HL-60 (cell line): ENCODE measurements around the gene CAMTA1.

Source experiments
- GABPA ChIP-seq: IDR thresholded peaks from 2 replicates; pipeline ENCODE4 v1.6.1; 2012; ENCODE audit warnings: low read depth
- SPI1 ChIP-seq: IDR thresholded peaks from 2 replicates; pipeline ENCODE4 v1.6.1; 2012; ENCODE audit warnings: low read depth, mild to moderate bottlenecking, borderline replicate concordance
- TF ChIP-seq, protein P1 (sequence below): IDR thresholded peaks from one replicate; pipeline ENCODE4 v1.5.1; 2011; ENCODE audit warnings: low read length, control low read depth, inconsistent platforms; ENCODE audit not compliant: insufficient read depth

GRCh38 chr1:6868660-6869380, 83.6 kb downstream of the CAMTA1 start:
- TF ChIP-seq, protein P1, sequence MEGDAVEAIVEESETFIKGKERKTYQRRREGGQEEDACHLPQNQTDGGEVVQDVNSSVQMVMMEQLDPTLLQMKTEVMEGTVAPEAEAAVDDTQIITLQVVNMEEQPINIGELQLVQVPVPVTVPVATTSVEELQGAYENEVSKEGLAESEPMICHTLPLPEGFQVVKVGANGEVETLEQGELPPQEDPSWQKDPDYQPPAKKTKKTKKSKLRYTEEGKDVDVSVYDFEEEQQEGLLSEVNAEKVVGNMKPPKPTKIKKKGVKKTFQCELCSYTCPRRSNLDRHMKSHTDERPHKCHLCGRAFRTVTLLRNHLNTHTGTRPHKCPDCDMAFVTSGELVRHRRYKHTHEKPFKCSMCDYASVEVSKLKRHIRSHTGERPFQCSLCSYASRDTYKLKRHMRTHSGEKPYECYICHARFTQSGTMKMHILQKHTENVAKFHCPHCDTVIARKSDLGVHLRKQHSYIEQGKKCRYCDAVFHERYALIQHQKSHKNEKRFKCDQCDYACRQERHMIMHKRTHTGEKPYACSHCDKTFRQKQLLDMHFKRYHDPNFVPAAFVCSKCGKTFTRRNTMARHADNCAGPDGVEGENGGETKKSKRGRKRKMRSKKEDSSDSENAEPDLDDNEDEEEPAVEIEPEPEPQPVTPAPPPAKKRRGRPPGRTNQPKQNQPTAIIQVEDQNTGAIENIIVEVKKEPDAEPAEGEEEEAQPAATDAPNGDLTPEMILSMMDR, result no peak
- no peak for TF ChIP-seq GABPA
- TF ChIP-seq SPI1, result no peak
